Measurements from ENCODE around the gene DNAL4.

DNAL4 gene

DNA sequence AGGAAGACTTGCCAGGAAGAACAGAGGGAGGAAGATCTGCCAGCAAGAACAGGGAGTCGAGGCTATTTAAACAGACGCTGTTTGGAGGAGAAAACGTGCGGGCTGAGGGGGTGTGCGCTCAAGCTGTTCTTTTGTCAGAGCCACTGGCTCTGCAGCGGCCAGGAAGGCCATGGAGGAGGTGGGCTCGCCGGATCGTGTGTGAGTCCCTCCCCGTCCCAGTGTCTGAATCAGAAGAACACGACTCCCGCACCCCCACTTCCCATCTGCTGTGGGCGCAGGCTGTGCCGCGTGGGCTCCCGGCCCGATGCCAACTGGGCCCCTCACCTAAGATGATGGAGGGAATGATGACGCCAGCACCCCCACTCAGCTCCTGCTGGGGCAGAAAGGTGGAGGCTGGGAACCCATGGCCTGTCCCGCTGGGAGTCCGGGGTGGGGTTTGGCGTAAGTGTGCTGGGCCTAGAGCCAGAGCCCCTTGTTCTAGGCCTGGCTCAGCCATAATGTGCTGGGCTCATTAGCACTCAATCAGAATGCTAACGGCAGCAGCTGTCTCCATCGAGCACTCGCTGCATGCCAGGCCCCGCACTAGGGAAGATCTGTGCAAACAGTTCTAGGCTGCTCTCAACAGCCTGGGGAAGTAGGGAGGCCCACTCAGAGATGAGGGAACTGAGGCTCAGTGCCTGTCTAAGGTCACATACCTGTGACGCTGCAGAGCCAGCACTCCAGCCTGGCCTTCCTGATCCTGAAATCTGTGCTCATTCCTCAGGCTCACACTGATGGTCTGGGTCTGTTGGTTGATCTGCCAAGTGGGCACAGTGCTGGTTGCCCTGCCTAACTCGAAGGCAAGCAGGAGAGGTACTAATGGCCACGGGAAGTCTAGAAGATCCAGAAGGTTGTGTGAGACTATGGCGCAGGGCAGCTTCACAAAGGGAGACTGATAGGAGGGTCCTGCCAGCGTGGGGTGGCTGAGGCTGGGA, 38.3 kb upstream of the DNAL4 start:
- Histone ChIP-seq H3K27me3 (ENCODE audit: control insufficient read depth, insufficient read depth, low read length) (no peaks in the 10 kb centered on the region), H3K4me3 (ENCODE audit: low read length) (no peak overlapping the region), H3K4me1 (ENCODE audit: control insufficient read depth, insufficient read depth, low read length) (no peaks in the 10 kb centered on the region), H3K27ac (ENCODE audit: low read depth, low read length) (no peak overlapping the region), H3K9ac (ENCODE audit: low read length) (no peak overlapping the region), H3K36me3 (ENCODE audit: control insufficient read depth, insufficient read depth, low read length) (no peaks in the 10 kb centered on the region)

DNA sequence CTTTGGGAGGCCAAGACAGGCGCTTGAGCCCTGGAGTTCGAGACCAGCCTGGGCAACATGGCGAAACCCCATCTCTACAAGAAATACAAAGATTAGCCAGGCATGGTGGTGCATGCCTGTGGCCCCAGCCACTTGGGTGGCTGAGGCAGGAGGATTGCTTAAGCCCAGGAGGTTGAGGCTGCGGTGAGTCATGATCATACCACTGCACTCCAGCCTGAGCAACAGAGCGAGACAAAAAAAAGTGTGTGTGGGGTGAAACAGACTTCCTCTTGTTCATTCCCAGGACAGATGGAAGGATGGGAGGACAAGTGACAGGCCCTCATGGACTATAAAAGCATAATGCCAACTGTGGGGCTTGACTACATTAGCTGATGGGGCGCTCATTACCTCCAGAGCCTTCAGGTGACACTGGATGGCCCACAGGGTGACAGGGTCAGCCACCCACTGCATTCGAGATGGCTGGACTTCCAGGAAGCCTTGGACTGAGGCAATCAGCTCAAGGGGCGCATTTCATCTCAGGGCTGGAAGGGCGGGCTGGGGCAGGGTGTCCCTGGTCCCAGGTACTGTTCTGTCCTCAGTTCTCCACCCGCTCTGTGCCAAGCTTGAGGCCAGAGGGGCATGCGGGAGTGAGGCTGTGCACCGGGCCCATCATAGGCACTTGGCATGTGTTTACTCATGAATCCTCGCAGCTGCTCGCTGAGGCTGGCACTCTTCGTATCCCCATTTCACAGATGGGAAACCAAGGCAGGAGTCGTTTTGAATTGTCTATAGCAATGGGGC, 37.4 kb upstream of the DNAL4 start:
- H3K27me3 ChIP-seq (ENCODE audit: control insufficient read depth, insufficient read depth, low read length): no peaks in the 10 kb centered on the region
- no peaks in the 10 kb centered on the region for H3K36me3 ChIP-seq (ENCODE audit: control insufficient read depth, insufficient read depth, low read length)
- H3K27ac ChIP-seq (ENCODE audit: low read depth, low read length): no peak overlapping the region
- no peak overlapping the region for H3K9ac ChIP-seq (ENCODE audit: low read length)
- no peak overlapping the region for H3K4me3 ChIP-seq (ENCODE audit: low read length)
- no peaks in the 10 kb centered on the region for H3K4me1 ChIP-seq (ENCODE audit: control insufficient read depth, insufficient read depth, low read length)

DNA sequence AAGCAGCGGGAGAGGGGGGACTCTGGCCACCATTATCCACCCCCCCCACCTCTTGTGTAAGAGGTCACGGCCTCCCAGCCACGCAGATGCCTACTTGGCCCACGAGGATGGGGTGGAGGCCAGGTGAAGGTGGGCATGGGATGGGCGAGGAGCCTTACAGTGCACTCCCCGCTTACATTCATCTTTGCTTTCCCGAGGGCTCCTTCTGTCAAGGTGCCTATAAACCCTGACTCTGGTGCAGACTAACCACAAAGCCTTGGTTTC, 36.8 kb upstream of the DNAL4 start:
- H3K36me3 ChIP-seq (ENCODE audit: control insufficient read depth, insufficient read depth, low read length): no peaks in the 10 kb centered on the region

DNA sequence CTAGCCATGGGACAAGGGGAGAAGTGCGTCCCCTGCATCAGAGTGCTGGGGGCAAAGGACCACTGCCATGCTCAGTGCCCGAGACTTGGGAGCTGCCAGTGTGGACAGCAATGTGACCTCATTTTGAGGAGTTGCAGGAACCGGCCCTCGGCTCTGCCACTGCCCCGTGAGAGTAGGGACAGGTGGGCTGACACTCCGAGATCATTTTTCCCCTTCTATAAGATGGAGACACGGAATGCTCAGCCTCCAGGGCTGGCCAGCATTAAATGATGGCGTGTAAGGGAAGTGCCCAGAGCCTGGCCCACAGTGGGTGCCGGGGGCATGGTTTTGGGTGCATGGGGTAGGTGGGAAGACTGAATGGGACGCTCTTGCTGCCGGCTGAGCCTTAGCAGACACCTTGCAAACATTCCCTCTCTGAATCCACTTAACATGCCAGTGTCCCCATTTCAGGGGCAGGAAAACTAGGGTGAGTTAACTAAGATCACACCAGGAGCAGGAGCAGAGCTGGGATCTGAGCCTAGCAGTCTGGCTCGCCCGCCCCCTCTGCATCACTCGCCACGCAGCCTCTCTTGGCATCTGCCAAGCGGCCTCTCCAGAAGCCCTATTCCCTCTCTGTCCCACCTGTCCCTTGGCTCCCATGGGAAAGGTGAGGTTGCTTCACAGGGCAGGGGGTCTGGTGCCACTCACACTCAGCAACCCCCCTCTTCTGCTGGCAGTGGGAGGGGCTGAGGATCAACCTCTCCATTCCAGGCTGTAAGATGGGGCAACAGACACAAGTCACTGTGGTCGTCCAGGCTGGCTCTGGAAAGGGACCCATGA, 36.3 kb upstream of the DNAL4 start:
- H3K27ac ChIP-seq (ENCODE audit: low read depth, low read length): no peak overlapping the region
- H3K9ac ChIP-seq (ENCODE audit: low read length): no peak overlapping the region
- H3K27me3 ChIP-seq (ENCODE audit: control insufficient read depth, insufficient read depth, low read length): no peaks in the 10 kb centered on the region
- H3K4me3 ChIP-seq (ENCODE audit: low read length): no peak overlapping the region
- H3K36me3 ChIP-seq (ENCODE audit: control insufficient read depth, insufficient read depth, low read length): no peaks in the 10 kb centered on the region
- no peaks in the 10 kb centered on the region for H3K4me1 ChIP-seq (ENCODE audit: control insufficient read depth, insufficient read depth, low read length)

More for the DNA sequence above, 36.8 kb upstream of the DNAL4 start:
- Histone ChIP-seq H3K9ac (ENCODE audit: low read length) (no peak overlapping the region), H3K4me1 (ENCODE audit: control insufficient read depth, insufficient read depth, low read length) (no peaks in the 10 kb centered on the region), H3K27me3 (ENCODE audit: control insufficient read depth, insufficient read depth, low read length) (no peaks in the 10 kb centered on the region), H3K4me3 (ENCODE audit: low read length) (no peak overlapping the region), H3K27ac (ENCODE audit: low read depth, low read length) (no peak overlapping the region)

DNA sequence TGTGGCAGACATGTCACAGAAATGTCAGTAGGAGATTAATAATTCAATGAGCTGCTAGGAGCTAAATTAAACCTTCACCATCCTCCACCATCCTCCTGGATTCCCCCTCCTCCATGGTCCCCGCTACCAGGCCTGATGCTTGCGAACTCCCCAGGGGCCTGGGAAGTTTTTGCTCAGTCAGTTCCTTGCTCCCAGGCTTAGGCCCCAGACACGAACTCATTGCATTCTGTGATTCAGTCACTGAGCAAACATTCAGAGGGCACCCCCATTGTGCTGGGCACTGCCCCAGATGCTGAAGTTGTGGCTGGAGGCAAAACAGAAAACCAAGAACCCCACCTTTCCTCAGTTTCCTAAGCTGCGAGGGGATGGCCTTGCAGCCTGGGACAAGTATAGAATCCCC, 35.5 kb upstream of the DNAL4 start:
- H3K4me1 ChIP-seq (ENCODE audit: control insufficient read depth, insufficient read depth, low read length): no peaks in the 10 kb centered on the region
- no peaks in the 10 kb centered on the region for H3K27me3 ChIP-seq (ENCODE audit: control insufficient read depth, insufficient read depth, low read length)
- no peak overlapping the region for H3K27ac ChIP-seq (ENCODE audit: low read depth, low read length)
- H3K9ac ChIP-seq (ENCODE audit: low read length): no peak overlapping the region
- H3K36me3 ChIP-seq (ENCODE audit: control insufficient read depth, insufficient read depth, low read length): no peaks in the 10 kb centered on the region
- H3K4me3 ChIP-seq (ENCODE audit: low read length): no peak overlapping the region

DNA sequence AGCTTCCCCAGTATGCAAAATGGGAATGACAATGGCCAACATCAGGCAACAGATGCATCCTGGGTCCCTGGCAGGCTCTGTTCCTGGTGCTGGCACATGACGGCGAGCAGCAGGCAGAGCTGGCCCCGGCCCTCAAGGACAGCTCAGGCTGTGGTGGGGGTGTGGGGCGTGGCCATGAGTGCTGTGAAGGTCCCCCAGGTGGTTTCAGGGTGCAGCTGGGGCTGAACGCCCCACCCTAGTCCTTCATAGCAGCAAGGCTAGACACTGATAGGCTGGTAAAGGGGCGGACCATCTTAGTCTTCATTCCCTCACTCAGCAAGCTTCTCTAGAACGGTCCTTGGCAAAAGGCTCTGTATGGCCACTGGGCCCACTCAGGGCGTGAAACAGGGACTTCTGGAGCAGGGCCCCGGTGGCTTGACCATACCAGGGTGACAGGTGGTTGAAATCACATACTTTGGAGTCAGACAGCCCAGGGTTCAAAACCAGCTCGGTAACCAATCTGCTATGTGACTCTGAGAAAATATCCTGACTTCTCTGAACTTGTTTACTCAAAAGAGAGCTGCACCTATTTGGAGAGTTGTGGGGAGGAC, 34.8 kb upstream of the DNAL4 start:
- Histone ChIP-seq H3K9ac (ENCODE audit: low read length) (no peak overlapping the region), H3K27ac (ENCODE audit: low read depth, low read length) (no peak overlapping the region), H3K4me1 (ENCODE audit: control insufficient read depth, insufficient read depth, low read length) (no peaks in the 10 kb centered on the region), H3K27me3 (ENCODE audit: control insufficient read depth, insufficient read depth, low read length) (no peaks in the 10 kb centered on the region), H3K36me3 (ENCODE audit: control insufficient read depth, insufficient read depth, low read length) (no peaks in the 10 kb centered on the region), H3K4me3 (ENCODE audit: low read length) (no peak overlapping the region)

DNA sequence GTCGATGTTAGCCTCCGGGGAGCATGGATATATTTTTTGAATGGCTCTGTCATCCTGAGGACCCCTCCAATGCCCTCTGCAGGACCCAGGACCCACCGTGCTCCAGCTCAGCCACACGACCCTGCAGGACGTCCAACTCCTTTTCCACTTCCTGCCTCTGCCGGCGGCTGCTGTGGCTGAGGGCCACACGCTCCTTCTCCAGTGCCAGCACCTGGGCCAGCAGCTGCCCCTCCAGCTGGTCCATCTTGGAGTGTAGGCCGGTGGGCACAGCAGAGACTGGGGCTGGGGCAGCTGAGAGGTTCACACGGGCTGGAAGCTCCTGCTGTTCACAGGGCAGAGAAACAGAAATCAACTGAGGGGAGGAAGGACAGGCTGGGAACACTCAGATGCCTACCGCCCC, 34.2 kb upstream of the DNAL4 start:
- Histone ChIP-seq H3K27ac (ENCODE audit: low read depth, low read length) (no peak overlapping the region), H3K27me3 (ENCODE audit: control insufficient read depth, insufficient read depth, low read length) (no peaks in the 10 kb centered on the region), H3K9ac (ENCODE audit: low read length) (no peak overlapping the region), H3K36me3 (ENCODE audit: control insufficient read depth, insufficient read depth, low read length) (no peaks in the 10 kb centered on the region), H3K4me1 (ENCODE audit: control insufficient read depth, insufficient read depth, low read length) (no peaks in the 10 kb centered on the region), H3K4me3 (ENCODE audit: low read length) (no peak overlapping the region)

DNA sequence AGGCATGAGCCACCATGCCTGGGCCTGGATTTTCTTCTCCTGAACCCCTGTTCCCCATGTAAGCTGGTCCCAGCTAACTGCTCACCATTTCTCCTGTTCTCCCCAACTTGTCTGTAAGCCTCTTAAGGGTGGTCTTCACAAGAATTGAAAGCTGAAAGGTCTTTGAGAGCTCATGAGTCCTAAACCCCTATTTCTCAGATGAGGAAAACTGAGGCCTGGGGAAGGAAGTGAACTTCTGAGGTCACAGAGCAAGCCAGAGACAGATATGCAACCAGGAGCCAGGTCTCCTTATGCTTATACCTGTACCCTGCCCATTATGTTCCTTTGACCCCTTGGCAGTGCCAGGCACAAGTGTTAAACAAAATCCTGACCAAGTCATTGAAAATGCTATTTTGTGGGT, 33.6 kb upstream of the DNAL4 start:
- Histone ChIP-seq H3K4me1 (ENCODE audit: control insufficient read depth, insufficient read depth, low read length) (no peaks in the 10 kb centered on the region), H3K4me3 (ENCODE audit: low read length) (no peak overlapping the region), H3K27ac (ENCODE audit: low read depth, low read length) (no peak overlapping the region), H3K36me3 (ENCODE audit: control insufficient read depth, insufficient read depth, low read length) (no peaks in the 10 kb centered on the region), H3K9ac (ENCODE audit: low read length) (no peak overlapping the region), H3K27me3 (ENCODE audit: control insufficient read depth, insufficient read depth, low read length) (no peaks in the 10 kb centered on the region)

DNA sequence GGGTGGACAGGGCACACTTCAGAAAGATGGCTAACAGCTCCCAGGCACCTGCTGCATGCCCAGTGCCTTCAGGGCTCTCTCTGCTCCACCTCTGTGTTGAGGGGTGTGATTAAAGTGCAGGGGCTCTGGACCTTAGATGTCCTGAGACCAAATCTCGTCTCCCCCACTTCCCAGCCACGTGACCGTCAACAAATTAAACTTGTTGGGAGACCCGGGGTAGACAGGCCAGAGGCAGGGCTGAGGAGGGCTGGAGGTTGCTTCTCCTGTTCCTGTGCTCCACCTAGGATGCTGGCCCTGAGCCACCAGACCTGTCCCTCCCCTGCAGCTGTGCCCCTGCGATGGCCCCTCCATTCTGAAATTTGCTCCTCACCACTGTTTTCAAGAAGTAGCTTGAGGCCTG, 32.9 kb upstream of the DNAL4 start:
- Histone ChIP-seq H3K27ac (ENCODE audit: low read depth, low read length) (no peak overlapping the region), H3K4me3 (ENCODE audit: low read length) (no peak overlapping the region), H3K9ac (ENCODE audit: low read length) (no peak overlapping the region), H3K27me3 (ENCODE audit: control insufficient read depth, insufficient read depth, low read length) (no peaks in the 10 kb centered on the region), H3K36me3 (ENCODE audit: control insufficient read depth, insufficient read depth, low read length) (no peaks in the 10 kb centered on the region), H3K4me1 (ENCODE audit: control insufficient read depth, insufficient read depth, low read length) (no peaks in the 10 kb centered on the region)

DNA sequence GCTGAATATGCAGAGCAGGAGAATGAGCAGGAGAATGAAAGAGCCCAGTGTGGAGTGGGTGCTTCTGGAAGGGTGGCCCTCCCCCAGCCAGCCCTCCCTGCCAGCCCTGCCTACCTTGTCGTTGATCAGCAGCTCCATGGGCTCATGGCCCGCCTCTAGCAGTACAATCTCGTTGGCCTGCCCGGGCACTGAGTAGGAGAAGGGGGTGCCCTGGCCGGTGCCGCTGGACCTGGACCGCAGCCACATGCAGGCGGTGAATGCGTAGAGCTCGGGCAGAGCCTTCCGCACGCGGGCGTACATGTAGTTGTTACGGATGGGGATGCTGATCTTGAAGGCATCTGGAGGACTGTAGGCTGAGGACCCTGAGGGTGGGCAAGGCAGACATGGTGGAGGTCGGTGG, 32.4 kb upstream of the DNAL4 start:
- Histone ChIP-seq H3K36me3 (ENCODE audit: control insufficient read depth, insufficient read depth, low read length) (no peaks in the 10 kb centered on the region), H3K27me3 (ENCODE audit: control insufficient read depth, insufficient read depth, low read length) (no peaks in the 10 kb centered on the region), H3K4me1 (ENCODE audit: control insufficient read depth, insufficient read depth, low read length) (no peaks in the 10 kb centered on the region), H3K4me3 (ENCODE audit: low read length) (no peak overlapping the region), H3K9ac (ENCODE audit: low read length) (no peak overlapping the region), H3K27ac (ENCODE audit: low read depth, low read length) (no peak overlapping the region)

DNA sequence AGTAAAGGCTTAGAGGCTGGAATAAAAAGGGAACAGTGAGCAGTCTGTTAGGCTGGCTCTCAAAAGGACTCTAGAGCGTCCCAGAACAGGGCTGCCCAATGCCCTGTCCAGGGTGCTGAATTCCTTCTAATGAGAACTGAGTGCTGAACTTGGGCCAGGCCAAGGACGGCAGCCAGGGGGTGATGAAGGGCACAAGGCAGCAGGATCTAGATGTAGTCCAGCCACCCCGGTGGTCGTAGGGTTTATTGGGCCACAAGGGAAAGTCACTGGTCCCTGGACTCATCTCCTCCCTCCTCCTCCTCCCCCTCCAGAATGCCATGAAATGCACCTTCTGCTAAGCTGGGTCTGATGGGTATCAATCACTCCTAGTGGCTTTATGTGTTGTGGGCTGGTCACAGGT, 30.6 kb upstream of the DNAL4 start:
- Histone ChIP-seq H3K4me3 (ENCODE audit: low read length) (no peak overlapping the region), H3K9ac (ENCODE audit: low read length) (no peak overlapping the region), H3K36me3 (ENCODE audit: control insufficient read depth, insufficient read depth, low read length) (no peaks in the 10 kb centered on the region), H3K4me1 (ENCODE audit: control insufficient read depth, insufficient read depth, low read length) (no peaks in the 10 kb centered on the region), H3K27ac (ENCODE audit: low read depth, low read length) (no peak overlapping the region), H3K27me3 (ENCODE audit: control insufficient read depth, insufficient read depth, low read length) (no peaks in the 10 kb centered on the region)

DNA sequence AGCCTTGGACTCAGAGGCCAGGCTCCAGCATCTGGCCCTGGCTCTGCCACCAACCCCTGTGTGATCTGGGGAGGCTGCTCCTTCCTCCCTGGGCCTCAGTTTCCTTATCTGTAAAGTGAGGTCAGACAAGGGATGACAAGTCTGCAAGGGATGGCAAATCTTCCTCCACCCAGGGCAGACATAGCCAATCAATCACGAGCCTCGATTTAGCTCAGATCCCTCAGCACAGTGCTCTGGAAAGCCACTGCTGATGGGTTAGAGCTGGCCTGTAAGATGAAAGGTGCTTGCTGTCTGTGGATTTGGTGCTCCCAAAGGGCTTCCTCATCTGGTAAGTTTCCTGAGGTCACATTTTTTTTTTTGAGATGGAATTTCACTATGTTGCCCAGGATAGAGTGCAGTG, 29.7 kb upstream of the DNAL4 start:
- no peak overlapping the region for H3K9ac ChIP-seq (ENCODE audit: low read length)
- H3K4me1 ChIP-seq (ENCODE audit: control insufficient read depth, insufficient read depth, low read length): no peaks in the 10 kb centered on the region
- no peak overlapping the region for H3K4me3 ChIP-seq (ENCODE audit: low read length)
- no peaks in the 10 kb centered on the region for H3K36me3 ChIP-seq (ENCODE audit: control insufficient read depth, insufficient read depth, low read length)
- H3K27ac ChIP-seq (ENCODE audit: low read depth, low read length): no peak overlapping the region
- no peaks in the 10 kb centered on the region for H3K27me3 ChIP-seq (ENCODE audit: control insufficient read depth, insufficient read depth, low read length)
